Activated CD8-positive, alpha-beta memory T cell treated with anti-CD3 and anti-CD28 coated beads, Interleukin-2, amount 10 ng/mL, durations not matched to agents 7 days and 5 days (primary cell): ENCODE data around the gene MYPOP. TPM values are rescaled to one million over a fixed set of nuclear protein-coding genes. Genes with fewer than 3 reads are reported as not detected.
"Not testable (repeated sequence)": the region's sequence is repeated elsewhere in the genome, so short reads cannot be mapped to it uniquely, and the experiment has no call there.

Source experiments
- ATAC-seq: fragments of 150-1000 bp; cut with Tn5 transposase; one replicate; pipeline ENCODE4 v1.10.0; 2021; ENCODE audit warnings: moderate library complexity
- CTCF ChIA-PET: fragments of 350-600 bp; sonication (Branson Sonifier 250); formaldehyde crosslinking; loops from one replicate; lab custom pipeline; 2021; ENCODE audit warnings: antibody characterized with exemption; lab: Charles Lee
- DNase-seq: peaks from one replicate; pipeline ENCODE4 v3.0.0-alpha.2; 2020
- H3K27ac Mint-ChIP-seq: one replicate; pipeline ENCODE4 v1.8.0; 2021; ENCODE audit warnings: mild to moderate bottlenecking, mixed read lengths
- H3K27me3 Mint-ChIP-seq: one replicate; pipeline ENCODE4 v1.8.0; 2021; ENCODE audit warnings: mixed read lengths
- H3K36me3 Mint-ChIP-seq: one replicate; pipeline ENCODE4 v1.8.0; 2021; ENCODE audit warnings: mild to moderate bottlenecking, mixed read lengths
- H3K4me1 Mint-ChIP-seq: one replicate; pipeline ENCODE4 v1.8.0; 2021; ENCODE audit warnings: mixed read lengths
- H3K4me3 Mint-ChIP-seq: one replicate; pipeline ENCODE4 v1.8.0; 2021; ENCODE audit warnings: mild to moderate bottlenecking, moderate library complexity, mixed read lengths
- H3K9me3 Mint-ChIP-seq: one replicate; pipeline ENCODE4 v1.8.0; 2022; ENCODE audit warnings: low read depth, mixed read lengths
- total RNA-seq, 2 experiments: library from RNA; stranded (reverse); gene quantifications; one replicate each; pipeline ENCODE4 v1.2.3, GENCODE V29; 2021

Gene MYPOP
- total RNA-seq, 2 experiments from 2014 or later = 13.0 to 13.8 TPM

DNA sequence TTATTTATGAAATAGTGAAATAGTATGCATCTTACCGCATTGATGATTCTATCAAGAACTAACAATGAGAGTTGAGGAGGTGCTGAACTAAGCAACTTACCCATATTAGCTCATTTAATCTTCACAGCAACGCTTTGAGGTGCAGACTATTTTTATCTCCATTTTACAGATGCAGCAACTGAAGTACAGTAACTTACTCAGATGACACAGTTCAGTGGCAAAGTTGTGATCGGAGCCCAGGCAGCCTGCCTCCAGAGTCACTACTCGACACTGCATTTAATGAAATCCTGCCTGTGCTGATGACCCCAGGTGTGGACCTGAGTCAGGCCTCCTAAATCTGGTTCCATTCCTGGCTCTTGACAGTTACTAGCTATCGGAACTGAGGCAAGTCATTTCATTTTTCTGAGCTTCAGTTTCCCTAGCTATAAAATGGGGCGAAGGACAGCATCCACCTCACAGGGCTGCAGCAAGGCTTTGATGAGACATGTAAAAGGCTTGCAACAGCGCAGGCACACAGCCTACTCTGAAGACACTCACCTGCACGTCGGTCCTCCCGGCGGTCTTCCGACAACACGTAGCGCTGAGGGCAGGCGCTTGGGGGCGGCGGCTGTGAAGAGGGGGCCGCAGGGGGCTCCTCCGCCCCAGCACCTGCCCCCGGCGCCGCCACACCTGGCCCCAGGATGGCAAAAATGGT lies 1.5 kb downstream of the MYPOP start:
- Mint-ChIP-seq H3K27me3 (no peaks in the 10 kb centered on the region), H3K4me1 (peaks cover 21% of the 10 kb centered on the region), H3K9me3 (no peaks in the 10 kb centered on the region), H3K4me3 (peak overlapping the region; percentile 64), H3K36me3 (peaks cover 20% of the 10 kb centered on the region), H3K27ac (no peak overlapping the region)
- ATAC-seq = no peak
- DNase-seq = no peak
- CTCF ChIA-PET = interaction anchor here (0.5 to 5.0 kb wide), 10 partner anchors 8 to 128 kb away, joined by 3 to 65 read pairs (median 4); partner anchors contain the start of genes FOXA3 and IRF2BP1

DNA sequence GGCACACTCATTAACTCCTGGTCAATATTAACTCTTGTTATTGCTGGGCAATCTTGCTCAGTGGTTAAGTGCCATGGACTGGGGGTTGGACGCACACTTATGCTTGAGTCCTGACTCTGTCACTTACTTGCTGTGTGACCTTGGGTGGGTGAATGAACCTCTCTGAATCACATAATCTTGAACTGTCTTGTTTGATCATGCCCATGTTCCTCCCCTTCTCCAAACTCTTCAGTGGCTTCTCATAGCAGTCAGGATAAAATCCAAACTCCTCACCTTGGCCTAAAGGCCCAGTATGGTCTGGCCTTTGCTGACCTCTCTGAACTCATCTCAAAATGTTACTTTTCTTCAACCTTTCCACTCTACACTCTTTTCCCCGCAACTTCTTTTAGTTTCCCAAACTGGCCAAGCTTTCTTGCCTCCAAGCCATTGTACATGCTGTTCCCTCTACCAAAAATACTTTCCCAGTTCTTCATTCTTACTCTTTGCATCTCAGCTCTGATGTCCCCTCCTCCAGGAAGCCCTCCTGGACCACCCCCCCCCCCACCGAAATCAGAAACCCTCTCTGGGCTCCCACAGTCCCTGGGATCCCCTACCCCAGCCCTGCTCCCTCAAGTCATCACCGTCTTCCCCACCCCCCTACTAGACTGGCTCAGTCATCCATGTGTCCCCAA lies 2.4 kb downstream of the MYPOP start:
- Mint-ChIP-seq H3K4me3 (peak overlapping the region; percentile 64), H3K36me3 (peaks cover 22% of the 10 kb centered on the region), H3K9me3 (no peaks in the 10 kb centered on the region), H3K27ac (no peak overlapping the region), H3K4me1 (peaks cover 21% of the 10 kb centered on the region), H3K27me3 (no peaks in the 10 kb centered on the region)
- ATAC-seq (no peak), DNase-seq (no peak)
- CTCF ChIA-PET = interaction anchor here (0.9 to 5.0 kb wide), 5 partner anchors 9 to 100 kb away, joined by 3 to 65 read pairs (median 4); partner anchors contain the start of genes FOXA3 and IRF2BP1

DNA sequence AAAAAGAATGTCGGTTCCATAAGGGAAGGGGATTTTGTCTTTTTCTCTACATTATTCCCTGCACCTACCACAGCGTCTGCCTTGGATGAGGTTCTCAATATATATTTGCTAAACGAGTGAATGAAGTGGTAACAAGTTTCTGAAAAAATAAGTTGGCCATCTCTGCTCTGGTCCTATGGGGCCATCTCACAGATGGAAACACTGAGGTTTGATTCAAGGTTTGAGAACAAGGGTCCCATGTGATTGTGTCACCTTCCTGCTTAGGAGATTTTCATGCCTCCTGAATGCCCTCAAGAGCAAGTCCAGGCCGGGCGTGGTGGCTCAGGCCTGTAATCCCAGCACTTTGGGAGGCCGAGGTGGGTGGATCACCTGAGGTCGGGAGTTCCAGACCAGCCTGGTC lies 3.2 kb downstream of the MYPOP start:
- Mint-ChIP-seq H3K9me3 (no peaks in the 10 kb centered on the region), H3K27ac (no peak overlapping the region), H3K4me1 (peaks cover 23% of the 10 kb centered on the region), H3K27me3 (no peaks in the 10 kb centered on the region), H3K4me3 (no peak overlapping the region), H3K36me3 (peaks cover 25% of the 10 kb centered on the region)
- no peak for ATAC-seq
- CTCF ChIA-PET = interaction anchor here (1.6 kb wide), 1 partner anchor 10 kb away, joined by 3 read pairs; no protein-coding TSS in a partner anchor
- no peak for DNase-seq

DNA sequence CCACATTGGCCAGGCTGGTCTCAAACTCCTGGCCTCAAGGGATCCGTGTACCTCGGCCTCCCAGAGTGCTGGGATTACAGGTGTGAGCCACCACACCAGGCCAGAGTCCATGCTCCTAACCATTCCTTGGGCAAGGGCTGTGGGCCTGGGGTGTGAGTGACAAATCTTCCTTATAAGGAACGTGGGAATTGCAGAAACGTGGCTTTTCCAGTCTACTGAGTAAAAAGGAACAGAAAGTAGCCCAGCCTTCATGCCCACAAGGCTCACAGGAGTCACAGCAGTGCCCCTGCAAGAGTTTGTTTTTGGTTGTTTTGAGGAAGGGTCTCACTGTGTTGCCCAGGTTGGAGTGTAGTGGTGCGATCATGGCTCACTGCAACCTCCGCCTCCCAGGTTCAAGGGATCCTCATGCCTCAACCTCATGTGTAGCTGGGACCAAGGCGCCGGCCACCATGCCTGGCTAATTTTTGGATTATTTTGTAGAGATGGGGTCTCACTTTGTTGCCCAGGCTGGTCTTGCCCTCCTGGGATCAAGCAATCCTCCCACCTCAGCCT lies 5.1 kb downstream of the MYPOP start:
- no peak for ATAC-seq
- no peak for DNase-seq
- Mint-ChIP-seq H3K4me1 (peaks cover 21% of the 10 kb centered on the region), H3K27me3 (no peaks in the 10 kb centered on the region), H3K36me3 (peaks cover 25% of the 10 kb centered on the region), H3K27ac (no peak overlapping the region), H3K4me3 (no peak overlapping the region), H3K9me3 (no peaks in the 10 kb centered on the region)
- CTCF ChIA-PET = interaction anchor here (1.3 kb wide), 1 partner anchor 11 kb away, joined by 3 read pairs; the partner anchor contains the start of gene IRF2BP1

DNA sequence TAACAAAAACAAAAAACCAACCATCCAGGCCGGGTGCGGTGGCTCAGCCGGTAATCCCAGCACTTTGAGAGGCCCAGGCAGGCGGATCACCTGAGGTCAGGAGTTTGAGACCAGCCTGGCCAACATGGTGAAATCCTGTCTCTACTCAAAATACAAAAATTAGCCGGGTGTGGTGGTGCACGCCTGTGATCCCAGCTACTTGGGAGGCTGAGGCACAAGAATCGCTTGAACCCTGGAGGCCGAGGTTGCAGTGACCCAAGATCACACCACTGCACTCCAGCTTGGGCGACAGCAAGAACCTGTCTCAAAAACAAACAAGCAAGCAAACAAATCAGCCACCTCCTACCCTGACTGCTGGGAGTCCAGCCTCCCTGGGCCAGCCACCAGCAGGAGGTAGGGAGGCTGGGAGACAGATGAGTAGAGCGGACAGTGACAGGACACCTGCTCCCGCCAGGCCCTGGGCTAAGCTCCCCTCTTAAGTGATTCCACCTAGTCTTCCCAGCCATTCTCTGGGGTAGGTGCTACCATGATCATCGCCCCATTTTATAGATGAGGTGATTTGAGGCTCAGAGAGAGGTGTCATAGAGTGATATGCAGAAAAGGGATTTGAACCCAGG lies 6.3 kb downstream of the MYPOP start:
- H3K4me3 Mint-ChIP-seq, H3K27ac Mint-ChIP-seq, H3K9me3 Mint-ChIP-seq, DNase-seq, ATAC-seq, CTCF ChIA-PET, H3K27me3 Mint-ChIP-seq: not testable (repeated sequence)
- Mint-ChIP-seq H3K36me3 (peaks cover 25% of the 10 kb centered on the region), H3K4me1 (peaks cover 19% of the 10 kb centered on the region)

DNA sequence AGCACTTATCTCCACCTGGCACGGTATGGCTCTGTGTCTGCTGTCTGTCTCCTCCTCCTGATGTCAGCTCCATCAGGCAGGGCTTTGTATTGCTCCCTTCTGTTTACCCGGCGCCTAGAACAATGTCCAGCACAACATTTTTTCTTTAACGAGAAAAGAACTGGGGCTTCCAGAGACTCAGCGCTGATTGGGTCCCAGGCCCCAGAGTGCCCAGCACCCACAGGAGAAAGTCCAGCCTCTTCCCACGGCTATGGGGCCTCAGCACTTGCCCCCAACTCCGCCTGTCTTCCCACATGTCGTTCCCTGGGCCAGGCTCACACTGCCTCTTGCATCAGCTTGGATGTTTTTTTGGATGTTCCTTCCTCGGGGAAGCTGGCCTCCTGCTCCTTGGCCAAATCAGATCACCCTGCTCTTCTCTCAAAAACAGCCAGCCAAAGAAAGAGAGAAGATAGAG lies 6.9 kb downstream of the MYPOP start:
- Mint-ChIP-seq H3K27ac (no peak overlapping the region), H3K4me1 (peaks cover 13% of the 10 kb centered on the region), H3K27me3 (no peaks in the 10 kb centered on the region), H3K4me3 (no peak overlapping the region), H3K9me3 (no peaks in the 10 kb centered on the region), H3K36me3 (peaks cover 20% of the 10 kb centered on the region)
- DNase-seq = no peak
- CTCF ChIA-PET = interaction anchor here (1.2 kb wide), 1 partner anchor 7 kb away, joined by 3 read pairs; the partner anchor contains the start of gene MYPOP
- no peak for ATAC-seq

DNA sequence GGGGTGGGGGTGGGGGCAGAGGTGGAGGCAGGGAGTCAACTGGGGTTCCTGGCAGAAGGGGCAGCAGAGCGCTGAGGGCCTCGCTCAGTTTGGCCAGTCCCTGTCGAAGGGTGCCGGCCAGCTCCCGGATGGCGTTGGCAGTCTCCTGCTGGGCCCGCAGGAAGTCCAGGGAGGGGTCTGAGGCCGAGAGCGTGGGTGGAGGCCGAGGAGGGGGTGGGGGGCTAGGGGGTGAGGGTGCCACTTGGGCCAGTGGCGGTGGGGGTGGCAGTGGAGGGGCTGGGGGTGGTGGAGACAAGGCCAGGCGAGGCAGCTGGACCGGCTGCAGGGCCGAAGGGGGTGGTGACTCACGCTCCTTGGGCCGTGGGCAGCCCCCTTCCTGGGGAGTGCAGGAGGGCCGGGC lies 11.5 kb downstream of the MYPOP start:
- Mint-ChIP-seq H3K4me3 (no peak overlapping the region), H3K4me1 (peaks cover 11% of the 10 kb centered on the region), H3K27ac (no peak overlapping the region), H3K36me3 (peaks cover 5% of the 10 kb centered on the region), H3K9me3 (no peaks in the 10 kb centered on the region), H3K27me3 (no peaks in the 10 kb centered on the region)
- CTCF ChIA-PET = interaction anchor here (9.3 kb wide), 1 partner anchor 11 kb away, joined by 65 read pairs; the partner anchor contains the start of gene MYPOP
- ATAC-seq = no peak
- no peak for DNase-seq

DNA sequence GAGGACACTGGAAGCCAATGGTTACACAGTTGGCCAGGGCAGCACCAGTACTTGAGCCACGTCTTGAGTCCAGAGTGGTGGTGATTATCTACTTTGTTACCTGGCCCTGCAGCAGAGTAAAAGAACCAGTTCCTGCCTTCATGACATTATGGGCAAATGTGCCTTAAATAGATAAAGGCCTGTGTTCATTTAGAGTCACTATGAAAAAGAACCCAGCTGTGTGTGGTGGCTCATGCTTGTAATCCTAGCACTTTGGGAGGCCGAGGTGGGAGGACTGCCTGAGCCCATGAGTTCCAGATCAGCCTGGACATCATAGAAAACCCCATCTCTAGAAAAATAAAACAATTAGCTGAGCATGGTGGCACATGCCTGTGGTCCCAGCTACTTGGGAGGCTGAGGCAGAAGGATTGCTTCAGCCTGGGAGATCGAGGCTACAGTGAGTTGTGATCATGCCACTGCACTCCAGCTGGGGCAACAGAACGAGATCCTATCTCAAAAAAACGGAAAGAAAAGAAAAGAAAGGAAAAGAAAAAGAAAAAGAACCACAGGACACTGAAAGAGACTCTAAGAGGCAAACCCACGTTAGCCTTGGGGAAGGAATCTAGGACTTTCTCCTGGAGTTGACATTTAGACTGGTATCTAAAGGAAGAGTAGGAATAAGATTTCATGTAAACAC lies 13.1 kb downstream of the MYPOP start:
- no peaks in the 10 kb centered on the region for H3K27me3 Mint-ChIP-seq
- H3K4me1 Mint-ChIP-seq = peaks cover 13% of the 10 kb centered on the region
- CTCF ChIA-PET = interaction anchor here (9.3 kb wide), 1 partner anchor 13 kb away, joined by 65 read pairs; the partner anchor contains the start of gene MYPOP
- H3K9me3 Mint-ChIP-seq = no peaks in the 10 kb centered on the region
- ATAC-seq (no peak), DNase-seq (no peak)
- H3K4me3 Mint-ChIP-seq = no peak overlapping the region
- no peak overlapping the region for H3K27ac Mint-ChIP-seq
- no peaks in the 10 kb centered on the region for H3K36me3 Mint-ChIP-seq

DNA sequence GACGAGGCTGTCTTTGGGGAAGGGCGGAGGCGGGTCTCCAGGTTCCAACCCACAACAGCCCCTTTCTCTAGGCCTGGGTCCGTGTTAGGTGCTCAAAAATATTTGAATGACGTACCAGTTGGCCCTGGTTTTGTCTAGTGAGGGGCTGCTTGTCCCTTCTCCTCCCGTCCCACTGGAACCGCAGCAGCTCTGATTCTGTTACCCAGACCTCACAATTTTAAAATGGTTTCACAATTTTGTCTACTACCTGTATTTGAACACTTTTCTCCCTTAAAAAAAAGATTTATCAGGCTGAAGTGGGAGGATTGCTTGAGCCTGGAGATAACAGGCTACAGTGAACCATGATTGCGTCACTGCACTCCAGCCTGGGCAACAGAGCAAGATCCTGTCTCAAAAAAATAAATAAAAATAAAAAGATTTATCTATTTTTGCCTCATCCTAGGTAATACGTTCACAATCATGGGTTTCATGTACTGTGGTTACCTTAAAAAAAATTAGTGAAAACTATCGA lies 15.2 kb downstream of the MYPOP start:
- Mint-ChIP-seq H3K27me3 (no peaks in the 10 kb centered on the region), H3K9me3 (no peaks in the 10 kb centered on the region), H3K4me1 (peaks cover 16% of the 10 kb centered on the region), H3K4me3 (peak overlapping the region; percentile 88), H3K27ac (peak overlapping the region; percentile 96), H3K36me3 (no peaks in the 10 kb centered on the region)
- no peak for ATAC-seq
- CTCF ChIA-PET = interaction anchor here (1.1 to 9.6 kb wide), 4 partner anchors 15 to 70 kb away, joined by 3 to 117 read pairs (median 34); partner anchors contain the start of genes FOXA3, MYPOP and SYMPK
- no peak for DNase-seq

DNA sequence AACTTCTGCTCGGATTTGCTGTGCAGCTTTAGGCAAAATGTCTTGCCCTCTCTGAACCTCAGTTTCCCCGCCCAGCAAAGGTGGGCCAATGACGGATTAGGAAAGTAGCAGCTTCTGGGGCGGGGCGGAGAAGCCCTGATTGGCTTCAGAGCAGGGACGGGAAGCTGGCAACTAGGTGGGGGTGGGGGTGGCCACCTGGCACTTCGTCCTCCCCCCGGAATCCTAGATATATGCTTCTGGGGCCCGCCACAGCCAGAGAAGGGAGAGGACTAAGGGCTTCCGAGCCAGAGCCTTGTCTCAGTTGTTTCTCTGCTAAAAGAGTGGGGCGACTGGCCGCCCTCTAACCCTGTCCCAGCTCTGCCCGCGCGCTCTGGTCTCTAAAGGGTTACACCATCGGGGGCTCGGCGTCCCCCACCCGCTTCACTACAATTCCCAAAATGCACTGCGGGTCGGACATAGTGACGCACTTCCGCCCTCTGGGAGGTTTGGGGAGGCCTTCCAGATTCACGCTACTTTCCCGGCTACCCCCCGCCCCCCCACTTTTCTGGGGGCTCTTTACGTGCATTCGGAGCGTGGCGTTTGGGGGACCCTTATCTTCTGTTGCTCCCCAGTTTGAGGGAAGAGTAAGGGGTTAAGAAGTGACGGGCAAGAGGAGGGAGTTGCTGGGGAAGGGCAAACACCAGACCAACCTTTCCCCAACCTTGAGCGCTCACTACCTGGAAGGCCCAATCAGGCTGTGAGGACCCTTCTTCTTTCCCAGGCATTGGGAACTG lies 15.8 kb downstream of the MYPOP start:
- Mint-ChIP-seq H3K4me1 (peaks cover 20% of the 10 kb centered on the region), H3K27ac (peak overlapping the region; percentile 96), H3K36me3 (no peaks in the 10 kb centered on the region), H3K4me3 (peak overlapping the region; percentile 88), H3K9me3 (no peaks in the 10 kb centered on the region), H3K27me3 (no peaks in the 10 kb centered on the region)
- peak; percentile 97 for DNase-seq
- peak; percentile 85 for ATAC-seq
- CTCF ChIA-PET = interaction anchor here (0.7 to 9.6 kb wide), 12 partner anchors 11 to 169 kb away, joined by 3 to 117 read pairs (median 4); partner anchors contain the start of genes FOXA3, MYPOP, RSPH6A and SIX5

DNA sequence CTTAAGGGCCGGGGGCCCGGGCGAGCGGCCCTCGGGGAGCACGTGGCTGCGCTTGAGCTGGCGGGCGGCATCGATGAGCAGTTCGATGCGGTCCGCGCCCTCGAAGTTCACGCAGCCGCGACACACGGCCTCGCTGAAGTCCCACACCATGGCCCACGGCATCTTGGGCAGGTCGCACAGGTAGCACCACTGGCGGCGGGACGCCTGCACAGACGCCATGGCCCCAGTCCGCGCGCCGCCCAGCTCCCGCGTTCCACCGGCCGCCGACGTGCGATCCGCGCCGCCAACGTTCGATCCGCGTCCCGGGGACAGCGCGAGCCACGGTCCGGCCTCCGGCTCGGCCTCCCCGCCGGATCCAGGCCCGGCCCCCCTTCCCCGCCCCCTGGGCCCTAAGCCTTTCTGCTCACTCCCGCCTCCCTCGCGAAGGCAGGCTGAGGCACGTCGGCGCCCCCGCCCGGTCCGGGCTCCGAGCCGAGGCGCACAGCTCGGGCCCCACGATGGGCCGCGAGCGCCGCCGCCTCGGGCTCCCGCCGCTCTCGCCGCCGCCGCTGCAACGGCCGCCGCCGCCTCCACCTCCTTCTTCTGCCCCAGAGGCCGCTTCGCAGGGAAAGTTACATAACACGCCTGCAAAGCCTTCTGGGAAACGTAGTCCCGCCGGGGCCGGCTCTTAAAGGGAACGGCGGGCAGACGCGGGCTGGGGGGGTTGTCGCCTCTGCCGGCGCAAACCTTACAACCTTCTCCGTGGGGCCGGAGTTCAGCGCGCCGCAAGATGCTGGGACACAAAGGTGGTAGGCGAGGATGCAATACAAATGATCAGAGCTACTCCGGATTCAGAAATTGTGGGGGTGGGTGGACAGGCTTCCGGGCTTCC lies 16.6 kb downstream of the MYPOP start, which contains the start of gene IRF2BP1:
Gene IRF2BP1 (minus strand): TSS at position 586 of the 871 bp plus-strand sequence. CDS start 367 bp downstream, at position 219.
- peaks cover 2% of the 10 kb centered on the region for H3K27me3 Mint-ChIP-seq
- CTCF ChIA-PET = interaction anchor here (0.6 to 9.6 kb wide), 19 partner anchors 12 to 508 kb away, joined by 3 to 117 read pairs (median 3); partner anchors contain the start of genes CCDC61, FOXA3, MYPOP and RSPH6A

More for the DNA sequence above, 16.6 kb downstream of the MYPOP start, which contains the start of gene IRF2BP1:
- Mint-ChIP-seq H3K9me3 (no peaks in the 10 kb centered on the region), H3K4me1 (peaks cover 26% of the 10 kb centered on the region), H3K27ac (peak within 1 kb of the TSS; percentile 96), H3K36me3 (no peaks in the 10 kb centered on the region), H3K4me3 (peak within 1 kb of the TSS; percentile 88)
- DNase-seq (peak; percentile 95), ATAC-seq (peak; percentile 74)
